GM18498 (cell line): ENCODE results near the gene PIGT.
A peak's percentile ranks its signal among the peaks of the same experiment; 100 is the strongest.
"Not testable (repeated sequence)": the region's sequence is repeated elsewhere in the genome, so short reads cannot be mapped to it uniquely, and the experiment has no call there.

Experiments used
- ATAC-seq: cut with Tn5 transposase; IDR thresholded peaks from one replicate; pipeline ENCODE4 v1.9.1; 2021; ENCODE audit warnings: mild to moderate bottlenecking, moderate library complexity; ENCODE audit not compliant: unreplicated experiment

The PIGT gene

DNA sequence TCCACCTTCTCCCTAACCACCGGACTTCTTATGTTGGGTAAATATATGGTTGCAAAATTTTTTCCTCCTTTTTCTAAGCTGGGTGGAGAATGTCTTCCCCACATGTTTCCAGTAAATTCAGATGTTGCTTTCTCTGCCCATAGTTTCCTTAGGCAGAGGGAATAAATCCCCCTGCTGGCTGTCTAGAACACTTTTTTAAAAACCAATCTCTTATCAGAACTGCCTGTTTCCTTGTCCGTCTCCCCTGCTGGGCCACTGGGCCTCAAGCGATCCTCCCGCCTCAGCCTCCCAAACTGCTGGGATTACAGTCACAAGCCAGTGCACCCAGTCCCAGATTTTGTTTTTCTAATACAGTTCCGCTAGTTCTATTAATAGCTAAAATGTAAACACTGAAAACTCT, 43.7 kb downstream of the PIGT start:
- no peak for ATAC-seq

DNA sequence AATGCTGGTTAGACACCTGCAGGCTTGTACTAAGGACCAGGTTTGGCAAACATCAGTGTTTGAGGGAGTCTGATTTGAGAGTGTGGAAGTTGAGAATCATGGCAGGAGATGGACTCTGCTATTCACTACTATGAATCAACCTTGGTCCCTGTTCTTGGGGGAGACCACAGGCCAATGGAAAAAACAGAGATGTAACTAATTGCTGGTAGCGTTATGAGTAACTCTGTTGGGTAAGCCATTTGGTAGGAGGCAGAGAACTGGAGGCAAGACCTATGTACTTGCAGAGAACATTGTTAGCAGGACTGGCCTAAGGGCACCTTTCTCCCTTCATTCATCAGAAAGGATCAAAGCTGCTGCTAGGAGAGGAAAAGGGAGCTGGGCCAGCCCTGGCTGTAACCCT, 45.3 kb downstream of the PIGT start:
- no peak for ATAC-seq

DNA sequence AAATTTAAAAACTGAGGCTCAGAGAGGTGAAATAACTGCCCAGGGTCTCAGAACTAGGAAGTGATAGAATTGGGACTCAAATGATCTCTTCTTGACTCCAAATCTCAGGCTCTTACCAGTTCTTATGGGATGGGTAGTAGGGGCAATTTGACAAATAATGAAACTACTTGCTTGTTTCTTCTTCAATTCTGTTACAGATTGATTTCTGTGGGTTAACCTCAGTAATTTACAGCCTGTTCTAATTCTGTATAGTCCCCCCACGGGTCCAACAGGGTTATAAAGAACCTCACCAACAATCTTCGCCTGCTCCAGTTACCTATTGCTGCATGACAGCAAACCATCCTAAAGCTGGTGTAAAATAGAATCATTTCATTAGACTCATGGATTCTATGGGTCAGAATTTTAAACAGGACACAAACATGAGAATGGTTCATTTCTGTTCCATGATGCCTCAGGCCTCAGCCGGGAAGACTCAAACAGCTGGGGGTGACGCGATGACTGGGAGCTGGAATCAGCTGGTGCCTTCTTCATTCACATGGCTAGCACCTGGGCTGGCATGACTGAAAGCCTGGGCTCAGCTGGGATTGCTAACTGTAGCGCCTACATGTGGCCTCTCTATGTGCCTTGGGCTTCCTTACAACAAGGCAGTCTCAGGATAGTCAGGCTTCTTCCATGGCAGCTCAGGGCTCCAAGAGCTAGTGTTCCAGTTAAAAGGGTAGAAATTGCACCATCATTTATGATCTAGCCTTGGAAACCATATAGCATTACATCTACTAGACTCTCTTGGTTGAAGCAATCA, 47.0 kb downstream of the PIGT start:
- no peak for ATAC-seq

DNA sequence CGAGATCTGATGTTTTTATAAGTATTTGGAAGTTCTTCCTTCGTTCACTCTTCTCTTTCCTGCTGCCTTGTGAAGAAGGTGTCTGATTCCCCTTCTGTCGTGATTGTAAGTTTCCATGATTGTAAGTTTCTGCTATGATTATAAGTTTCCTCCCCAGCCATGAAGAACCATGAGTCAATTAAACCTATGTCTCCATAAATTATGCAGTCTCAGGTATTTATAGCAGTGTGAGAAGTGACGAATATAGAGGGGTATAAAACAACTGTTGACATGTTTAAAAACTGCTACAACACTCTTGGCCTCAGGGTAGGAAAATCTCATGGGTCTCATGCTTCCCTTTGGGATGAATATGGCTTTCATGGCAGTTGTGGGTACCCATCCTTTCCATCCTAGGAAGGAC, 47.8 kb downstream of the PIGT start:
- no peak for ATAC-seq

DNA sequence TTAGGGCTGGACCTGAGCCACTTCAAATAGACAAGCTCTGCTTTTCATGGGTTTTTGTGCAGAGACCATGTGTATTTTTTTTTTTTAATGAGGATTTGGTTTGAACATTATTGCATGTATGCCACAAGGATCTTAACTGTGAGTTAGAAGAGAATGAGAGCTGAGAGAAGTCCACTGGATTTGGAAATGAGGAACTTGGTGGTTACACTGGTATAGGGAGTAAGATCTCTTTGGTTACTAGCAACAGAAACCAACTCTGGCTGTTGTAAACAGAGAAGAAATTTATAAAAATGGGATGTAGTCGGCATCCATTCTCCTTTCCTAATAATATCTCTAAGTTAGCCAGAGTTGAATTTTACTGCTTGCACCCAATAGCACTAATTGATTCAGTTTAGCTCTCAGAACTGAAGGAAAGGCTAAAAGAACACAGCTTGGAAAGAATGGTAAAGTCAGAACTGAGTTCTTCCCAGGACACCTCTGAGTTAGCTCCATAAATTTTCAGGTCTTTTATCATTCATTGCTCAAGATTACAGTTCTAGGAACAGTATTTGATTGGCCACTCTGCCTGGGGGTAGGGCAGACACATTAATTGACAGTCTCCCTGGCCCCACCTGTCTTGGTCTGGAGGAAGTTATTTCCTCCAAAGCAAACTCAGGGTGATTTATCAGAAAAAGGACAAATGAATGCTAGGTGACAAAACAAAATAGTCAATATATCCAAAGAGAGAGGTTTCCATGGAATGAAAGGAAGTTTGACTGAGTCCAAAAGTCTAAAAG, 49.7 kb downstream of the PIGT start:
- ATAC-seq: no peak

DNA sequence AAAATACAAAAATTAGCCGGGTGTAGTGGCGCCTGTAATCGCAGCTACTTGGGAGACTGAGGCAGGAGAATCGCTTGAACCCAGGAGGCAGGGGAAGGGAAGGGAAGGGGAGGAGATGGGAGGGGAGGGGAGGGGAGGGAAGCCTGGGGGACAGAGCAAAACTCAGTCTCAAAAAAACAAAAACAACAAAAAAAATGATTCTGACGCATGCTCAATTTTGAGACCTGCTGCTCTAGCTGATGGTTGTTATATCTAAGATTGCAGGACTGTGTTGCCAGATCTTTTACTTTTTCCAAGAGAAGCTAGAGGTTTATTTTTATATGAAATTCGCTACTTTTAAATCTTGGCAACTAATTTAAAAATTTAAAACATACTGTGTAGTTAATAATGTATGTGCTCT, 51.2 kb downstream of the PIGT start:
- no peak for ATAC-seq

DNA sequence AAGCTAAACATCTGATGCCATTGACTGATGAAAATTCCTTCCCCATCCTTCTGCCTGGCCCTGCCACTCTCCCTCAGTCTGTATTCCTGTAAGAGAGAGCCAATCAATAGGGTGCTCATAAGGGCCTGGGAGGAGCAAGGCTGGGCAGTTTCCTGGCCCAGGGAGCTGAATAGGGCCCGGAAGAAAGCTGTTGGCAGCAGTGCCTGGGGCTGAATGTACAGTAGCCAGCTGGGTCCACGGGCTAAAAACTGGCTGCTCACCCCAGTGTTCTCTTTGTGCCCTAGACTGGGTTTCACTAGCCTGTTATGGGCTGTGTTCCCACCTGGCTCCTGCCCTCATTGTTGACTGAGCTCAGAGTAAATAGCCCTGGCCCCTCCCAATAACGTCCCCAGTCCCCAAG, 51.9 kb downstream of the PIGT start:
- no peak for ATAC-seq

DNA sequence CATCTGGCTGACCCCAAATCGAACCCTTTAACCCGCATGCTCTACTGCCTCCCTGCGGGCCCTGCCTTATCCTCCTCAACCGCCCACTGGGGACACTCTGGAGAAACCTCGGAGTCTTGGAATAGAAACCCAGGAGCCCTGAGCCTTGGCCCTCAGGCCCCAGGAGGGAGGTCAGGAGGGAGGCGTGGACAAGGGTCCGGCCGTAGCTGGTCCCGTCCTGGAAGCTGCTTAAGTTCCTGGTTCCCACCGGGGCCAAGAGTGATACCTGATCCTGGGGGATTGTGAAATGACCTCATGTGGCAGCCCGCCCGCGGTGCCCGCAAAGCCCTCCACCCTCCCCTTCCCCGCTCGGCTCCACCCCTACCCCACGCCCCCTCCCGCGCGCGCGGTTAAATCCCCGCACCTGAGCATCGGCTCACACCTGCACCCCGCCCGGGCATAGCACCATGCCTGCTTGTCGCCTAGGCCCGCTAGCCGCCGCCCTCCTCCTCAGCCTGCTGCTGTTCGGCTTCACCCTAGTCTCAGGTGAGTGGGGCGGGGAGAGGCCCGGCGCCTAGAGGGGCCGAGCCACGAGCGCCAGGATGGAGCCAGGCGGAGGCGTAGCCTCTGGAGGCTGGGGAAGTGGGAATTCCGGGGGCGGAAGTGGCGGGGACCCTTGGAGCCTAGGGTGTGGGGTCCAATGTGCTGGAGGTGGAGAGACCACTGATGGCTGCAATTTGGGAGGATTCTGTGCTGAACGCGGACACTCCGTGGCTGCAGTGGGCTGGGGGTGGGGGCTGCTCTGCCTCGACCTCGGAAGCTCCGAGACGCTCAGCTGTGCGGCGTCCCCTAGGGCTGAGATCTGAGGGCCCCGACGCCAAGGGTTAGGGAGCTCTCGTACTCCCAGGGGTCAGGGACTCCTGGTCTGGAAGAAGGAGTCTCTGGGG, 53.7 kb downstream of the PIGT start, which contains the start of gene WFDC2:
WFDC2 (plus strand) TSS at position 418 of the 926 bp plus-strand sequence; CDS start at position 447, 29 bp downstream.
- ATAC-seq: no peak

DNA sequence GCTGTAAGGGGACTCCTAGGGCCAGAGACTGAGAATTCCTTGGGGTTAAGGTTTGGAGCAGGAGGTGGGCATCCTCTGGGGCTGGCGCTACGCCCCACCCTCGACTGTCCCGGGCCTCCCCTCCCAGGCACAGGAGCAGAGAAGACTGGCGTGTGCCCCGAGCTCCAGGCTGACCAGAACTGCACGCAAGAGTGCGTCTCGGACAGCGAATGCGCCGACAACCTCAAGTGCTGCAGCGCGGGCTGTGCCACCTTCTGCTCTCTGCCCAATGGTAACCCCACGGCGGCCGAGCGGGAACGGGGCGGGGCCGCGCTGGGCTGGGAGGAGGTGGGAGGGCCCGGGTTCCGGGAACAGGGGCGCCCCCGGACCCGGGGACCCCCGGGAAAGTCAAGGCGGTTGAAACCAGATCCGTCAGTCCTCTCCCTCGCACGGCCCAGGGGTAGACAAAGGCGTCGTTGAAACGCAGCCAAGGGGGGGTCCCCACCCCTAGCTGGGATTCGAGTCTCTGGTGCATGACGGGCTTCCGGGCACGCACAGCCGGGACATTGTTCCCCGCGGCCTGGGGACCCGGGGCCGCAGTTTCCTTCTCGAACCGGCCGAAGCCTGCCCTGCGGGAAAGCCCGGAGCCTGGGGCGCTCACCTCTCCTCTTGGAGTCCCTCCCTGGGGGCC, 54.5 kb downstream of the PIGT start:
- peak; percentile 67 for ATAC-seq

DNA sequence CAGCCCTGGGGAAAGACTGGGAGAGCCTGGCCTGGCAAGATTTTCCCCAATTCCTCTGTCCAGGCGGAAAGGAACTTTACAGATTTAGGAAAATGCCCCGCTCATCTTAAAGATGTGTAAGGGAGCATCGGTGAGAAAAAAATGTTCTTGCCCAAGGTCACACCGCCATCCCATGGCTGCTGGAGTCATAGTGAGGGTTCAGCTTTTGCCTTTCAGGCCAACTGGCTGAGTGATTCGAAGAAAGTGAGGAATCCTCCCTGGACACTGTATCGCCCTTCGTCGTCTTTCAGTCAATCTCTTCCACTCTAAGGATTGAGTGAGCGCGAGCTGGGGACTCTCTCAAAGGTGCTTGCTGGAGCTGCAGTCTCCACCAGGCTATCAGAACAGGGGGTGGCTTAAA, 55.0 kb downstream of the PIGT start:
- peak; percentile 24 for ATAC-seq

DNA sequence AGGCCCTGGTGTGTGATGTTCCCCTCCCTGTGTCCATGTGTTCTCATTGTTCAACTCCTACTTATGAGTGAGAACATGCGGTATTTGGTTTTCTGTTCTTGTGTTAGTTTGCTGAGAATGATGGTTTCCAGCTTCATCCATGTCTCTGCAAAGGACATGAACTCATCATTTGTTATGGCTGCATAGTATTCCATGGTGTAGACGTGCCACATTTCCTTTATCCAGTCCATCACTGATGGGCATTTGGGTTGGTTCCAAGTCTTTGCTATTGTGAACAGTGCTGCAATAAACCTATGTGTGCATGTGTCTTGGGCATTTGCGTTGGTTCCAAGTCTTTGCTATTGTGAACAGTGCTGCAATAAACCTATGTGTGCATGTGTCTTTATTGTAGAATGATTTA, 56.3 kb downstream of the PIGT start:
- not testable (repeated sequence) for ATAC-seq
